Skeletal muscle satellite cell (primary cell): ENCODE data around the gene RPS6KA4.
"Not testable (repeated sequence)": the region's sequence is repeated elsewhere in the genome, so short reads cannot be mapped to it uniquely, and the experiment has no call there.

Experiments used
- H3K27me3 ChIP-seq: 2 replicates; pipeline ENCODE4 v1.7.0; 2013; ENCODE audit warnings: low read length; ENCODE audit not compliant: control insufficient read depth, insufficient read depth
- H3K36me3 ChIP-seq: 2 replicates; pipeline ENCODE4 v1.7.0; 2013; ENCODE audit warnings: mild to moderate bottlenecking, control low read depth, low read length; ENCODE audit not compliant: insufficient read depth
- H3K4me1 ChIP-seq: 2 replicates; pipeline ENCODE4 v1.7.0; 2013; ENCODE audit warnings: low read length; ENCODE audit not compliant: control insufficient read depth, insufficient read depth
- H3K4me2 ChIP-seq: 2 replicates; pipeline ENCODE4 v1.7.0; 2013; ENCODE audit warnings: mild to moderate bottlenecking, low read length
- H3K4me3 ChIP-seq: 2 replicates; pipeline ENCODE4 v1.7.0; 2013; ENCODE audit warnings: low read length
- H3K9ac ChIP-seq: 2 replicates; pipeline ENCODE4 v1.7.0; 2013; ENCODE audit warnings: mild to moderate bottlenecking, low read depth, low read length, moderate library complexity
- H3K9me3 ChIP-seq: replicated peaks from 2 replicates; pipeline ENCODE4 v1.7.0; 2013; ENCODE audit warnings: mild to moderate bottlenecking, control low read depth, low read length

Gene RPS6KA4

DNA sequence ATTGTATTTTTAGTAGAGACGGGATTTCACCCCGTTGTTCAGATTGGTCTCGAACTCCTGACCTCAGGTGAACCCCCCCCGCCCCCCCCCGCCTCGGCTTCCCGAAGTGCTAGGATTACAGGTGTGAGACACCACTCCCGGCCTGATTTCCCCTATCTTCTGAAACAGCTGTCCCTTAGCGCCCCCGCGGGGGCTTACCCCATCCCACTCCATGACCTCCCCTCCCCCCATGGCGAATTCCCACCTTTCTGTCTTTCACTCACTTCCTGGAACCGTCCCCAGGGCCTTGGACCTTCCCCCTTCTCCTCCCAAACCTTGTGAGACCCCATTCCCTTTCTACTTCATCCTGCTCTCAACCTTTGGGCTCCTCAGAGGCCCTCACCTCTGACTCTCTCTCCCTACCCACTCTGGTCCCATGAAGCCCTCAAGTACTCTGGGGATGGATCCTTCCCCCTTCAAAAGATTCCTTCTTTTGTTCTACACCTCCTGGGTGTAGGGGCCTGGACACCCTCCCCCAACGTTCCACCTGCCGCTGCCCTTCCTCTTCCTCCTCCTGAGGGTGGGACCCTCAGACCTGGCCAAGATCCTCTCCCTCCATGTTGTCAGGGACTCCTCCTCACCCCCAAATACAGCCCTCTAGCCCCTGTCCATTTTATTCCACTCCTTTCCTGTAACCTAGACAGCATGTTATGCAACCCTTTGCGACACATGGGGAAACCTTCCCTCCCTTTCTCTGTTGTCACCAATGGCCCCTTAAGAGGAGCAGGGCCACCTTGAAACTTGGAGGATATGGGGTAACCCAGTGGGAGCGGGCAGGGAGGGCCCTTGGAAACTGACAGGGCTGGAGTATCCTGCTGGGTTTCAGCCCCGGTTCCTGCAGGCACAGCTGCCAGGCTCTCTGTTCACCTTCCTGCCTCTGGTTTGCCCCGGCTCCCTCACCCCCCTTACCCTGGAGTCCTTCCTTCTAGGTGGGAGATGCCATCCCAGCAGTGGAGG is 39.9 kb upstream of the RPS6KA4 start:
- Histone ChIP-seq H3K9ac (peak overlapping the region; percentile 97), H3K36me3 (peaks cover 40% of the 10 kb centered on the region), H3K27me3 (no peaks in the 10 kb centered on the region)

DNA sequence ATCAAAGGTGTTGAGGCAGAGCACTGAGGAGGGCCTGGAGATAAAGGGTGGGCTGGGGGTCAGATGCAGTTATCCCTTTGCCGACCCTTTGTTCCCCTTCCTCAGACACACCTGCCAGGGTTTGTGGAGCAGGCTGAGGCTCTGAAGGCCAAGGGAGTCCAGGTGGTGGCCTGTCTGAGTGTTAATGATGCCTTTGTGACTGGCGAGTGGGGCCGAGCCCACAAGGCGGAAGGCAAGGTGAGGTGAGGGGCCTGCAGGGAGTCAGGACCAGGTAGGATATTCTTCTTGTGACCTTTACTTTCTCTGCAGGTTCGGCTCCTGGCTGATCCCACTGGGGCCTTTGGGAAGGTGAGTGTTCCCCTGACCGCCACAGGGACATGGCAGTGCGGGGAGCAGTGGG is 38.4 kb upstream of the RPS6KA4 start:
- Histone ChIP-seq H3K36me3 (peaks cover 26% of the 10 kb centered on the region), H3K4me3 (no peak overlapping the region), H3K4me1 (peaks cover 11% of the 10 kb centered on the region), H3K9me3 (no peaks in the 10 kb centered on the region), H3K4me2 (no peak overlapping the region), H3K27me3 (no peaks in the 10 kb centered on the region), H3K9ac (no peak overlapping the region)

More for the DNA sequence above, 39.9 kb upstream of the RPS6KA4 start:
- peaks cover 14% of the 10 kb centered on the region for H3K4me1 ChIP-seq
- H3K9me3 ChIP-seq = no peaks in the 10 kb centered on the region
- peak overlapping the region; percentile 100 for H3K4me2 ChIP-seq
- H3K4me3 ChIP-seq = peak overlapping the region; percentile 82

DNA sequence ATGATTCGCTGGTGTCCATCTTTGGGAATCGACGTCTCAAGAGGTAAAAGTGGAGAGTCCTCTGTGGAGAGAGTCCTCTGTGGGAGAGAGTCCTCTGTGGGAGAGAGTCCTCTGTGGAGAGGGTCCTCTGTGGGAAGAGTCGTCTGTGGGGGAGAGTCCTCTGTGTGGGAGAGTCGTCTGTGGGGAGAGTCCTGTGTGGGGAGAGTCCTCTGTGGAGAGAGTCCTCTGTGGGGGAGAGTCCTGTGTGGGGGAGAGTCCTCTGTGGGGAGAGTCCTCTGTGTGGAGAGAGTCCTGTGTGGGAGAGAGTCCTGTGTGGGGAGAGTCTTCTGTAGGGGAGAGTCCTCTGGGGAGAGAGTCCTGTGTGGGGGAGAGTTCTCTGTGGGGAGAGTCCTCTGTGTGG is 37.9 kb upstream of the RPS6KA4 start:
- H3K4me3 ChIP-seq = no peak overlapping the region
- H3K27me3 ChIP-seq = no peaks in the 10 kb centered on the region
- no peak overlapping the region for H3K9ac ChIP-seq

DNA sequence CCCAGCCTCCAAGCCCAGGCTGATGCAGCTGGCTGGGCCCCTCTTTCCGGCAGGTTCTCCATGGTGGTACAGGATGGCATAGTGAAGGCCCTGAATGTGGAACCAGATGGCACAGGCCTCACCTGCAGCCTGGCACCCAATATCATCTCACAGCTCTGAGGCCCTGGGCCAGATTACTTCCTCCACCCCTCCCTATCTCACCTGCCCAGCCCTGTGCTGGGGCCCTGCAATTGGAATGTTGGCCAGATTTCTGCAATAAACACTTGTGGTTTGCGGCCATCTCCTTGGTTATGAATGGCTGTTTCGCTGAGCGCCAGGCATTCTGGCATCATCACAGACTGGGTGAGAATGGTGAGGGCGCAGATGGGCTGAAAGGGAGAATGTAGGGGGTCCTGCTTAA is 37.4 kb upstream of the RPS6KA4 start:
- Histone ChIP-seq H3K4me1 (peaks cover 11% of the 10 kb centered on the region), H3K27me3 (no peaks in the 10 kb centered on the region), H3K9me3 (no peaks in the 10 kb centered on the region), H3K4me3 (no peak overlapping the region), H3K9ac (no peak overlapping the region), H3K36me3 (peaks cover 24% of the 10 kb centered on the region), H3K4me2 (no peak overlapping the region)

More for the DNA sequence above, 37.9 kb upstream of the RPS6KA4 start:
- Histone ChIP-seq H3K36me3 (peaks cover 25% of the 10 kb centered on the region), H3K9me3 (no peaks in the 10 kb centered on the region), H3K4me1 (peaks cover 11% of the 10 kb centered on the region), H3K4me2 (no peak overlapping the region)

DNA sequence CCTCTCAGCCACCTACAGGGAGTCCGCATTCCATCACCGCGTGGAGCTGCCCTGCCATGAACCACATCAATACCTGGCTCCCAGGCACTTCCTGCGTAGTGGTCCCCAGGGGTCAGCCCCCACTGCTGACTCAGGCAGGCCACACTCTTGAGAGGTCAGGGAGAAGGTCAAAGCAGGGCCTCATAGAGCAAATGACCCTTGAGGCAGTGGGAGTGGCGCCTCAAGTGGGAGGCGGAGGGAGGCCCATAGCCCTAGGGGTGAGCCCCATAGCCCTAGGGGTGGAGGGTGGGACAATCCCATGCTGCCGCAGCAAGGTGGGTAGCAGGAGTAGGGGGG is 36.1 kb upstream of the RPS6KA4 start:
- Histone ChIP-seq H3K9ac (no peak overlapping the region), H3K27me3 (peaks cover 3% of the 10 kb centered on the region), H3K4me1 (peaks cover 11% of the 10 kb centered on the region), H3K4me3 (no peak overlapping the region), H3K36me3 (peaks cover 23% of the 10 kb centered on the region), H3K9me3 (no peaks in the 10 kb centered on the region), H3K4me2 (no peak overlapping the region)

DNA sequence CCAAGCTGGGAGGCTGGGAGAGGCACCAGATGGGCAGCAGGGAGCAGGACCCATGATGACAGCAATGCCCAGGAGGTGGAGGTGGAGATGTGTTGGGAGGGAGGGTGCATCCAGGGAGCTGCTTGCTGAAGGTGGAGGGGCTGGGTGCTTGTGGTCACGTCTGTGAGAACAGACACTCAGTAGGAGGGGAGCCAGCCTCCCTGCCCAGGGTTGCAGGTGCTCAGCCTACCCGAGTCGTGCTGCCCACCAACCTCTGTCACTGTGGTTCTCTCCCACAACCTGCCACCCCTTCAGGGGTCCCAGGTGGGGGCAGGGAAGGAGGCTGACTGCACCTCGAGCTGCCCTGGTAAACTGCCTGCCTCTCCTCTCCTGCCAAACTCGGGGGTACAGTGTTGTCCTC is 35.6 kb upstream of the RPS6KA4 start:
- H3K36me3 ChIP-seq = peaks cover 23% of the 10 kb centered on the region
- peaks cover 11% of the 10 kb centered on the region for H3K4me1 ChIP-seq
- no peaks in the 10 kb centered on the region for H3K9me3 ChIP-seq
- no peak overlapping the region for H3K9ac ChIP-seq
- no peak overlapping the region for H3K4me2 ChIP-seq
- H3K4me3 ChIP-seq = no peak overlapping the region
- H3K27me3 ChIP-seq = peaks cover 3% of the 10 kb centered on the region

DNA sequence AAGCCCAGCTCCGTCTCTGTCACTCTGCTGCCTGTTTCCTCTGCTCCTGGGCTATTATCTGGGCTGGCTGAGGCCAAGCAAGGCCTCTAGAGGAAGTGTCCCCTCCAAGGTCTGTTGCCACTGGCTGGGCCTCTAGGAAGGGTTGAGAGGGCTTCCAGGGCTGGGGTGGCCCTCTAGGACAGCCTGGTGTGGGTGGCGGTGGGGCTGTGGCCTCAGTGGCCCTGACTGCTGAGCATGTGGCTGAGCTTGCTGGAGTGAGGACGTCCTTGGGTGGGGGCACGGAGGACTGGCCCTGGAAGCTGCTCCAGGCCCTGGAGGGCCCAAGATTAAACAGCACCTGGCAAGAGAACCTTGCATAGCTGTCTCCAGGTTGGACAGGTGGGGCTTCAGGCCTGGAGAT is 35.0 kb upstream of the RPS6KA4 start:
- H3K36me3 ChIP-seq = peaks cover 23% of the 10 kb centered on the region
- H3K4me1 ChIP-seq, H3K9ac ChIP-seq, H3K27me3 ChIP-seq, H3K9me3 ChIP-seq, H3K4me2 ChIP-seq, H3K4me3 ChIP-seq: not testable (repeated sequence)

DNA sequence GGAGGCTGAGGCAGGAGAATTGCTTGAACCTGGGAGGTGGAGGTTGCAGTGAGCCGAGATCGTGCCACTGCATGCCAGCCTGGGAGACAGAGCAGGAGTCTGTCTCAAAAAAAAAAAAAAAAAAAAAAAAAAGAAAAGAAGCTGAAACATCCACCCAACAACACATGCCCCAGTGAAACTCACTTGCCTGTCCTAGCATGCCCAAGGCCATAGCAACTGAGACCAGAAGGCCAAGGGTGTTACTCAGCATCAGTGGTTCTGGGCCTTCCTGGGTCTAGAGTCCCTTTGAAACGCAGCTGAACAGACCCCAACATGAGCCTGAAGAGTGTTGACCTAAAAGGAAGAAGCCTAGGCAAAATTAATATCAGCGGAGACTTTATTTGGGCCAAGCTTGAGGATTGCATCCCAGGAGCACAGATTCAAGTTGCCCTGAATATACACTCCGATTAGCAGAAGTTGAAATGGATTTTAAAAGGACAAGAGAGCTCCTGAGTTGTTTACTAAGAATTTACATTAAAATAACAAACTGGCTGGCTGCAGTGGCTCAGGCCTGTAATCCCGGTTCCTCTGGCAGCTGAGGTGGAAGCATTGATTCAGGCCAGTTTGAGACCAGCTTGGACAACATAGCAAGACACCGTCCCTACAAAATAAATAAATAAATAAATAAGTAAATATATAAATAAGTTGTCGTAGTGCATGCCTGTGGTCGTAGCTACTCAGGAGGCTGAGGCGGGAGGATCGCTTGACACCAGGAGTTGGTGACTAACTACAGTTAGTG is 34.1 kb upstream of the RPS6KA4 start:
- Histone ChIP-seq H3K4me2 (no peak overlapping the region), H3K9ac (no peak overlapping the region), H3K36me3 (peaks cover 23% of the 10 kb centered on the region), H3K9me3 (no peaks in the 10 kb centered on the region), H3K4me3 (no peak overlapping the region), H3K4me1 (no peaks in the 10 kb centered on the region), H3K27me3 (peaks cover 8% of the 10 kb centered on the region)

DNA sequence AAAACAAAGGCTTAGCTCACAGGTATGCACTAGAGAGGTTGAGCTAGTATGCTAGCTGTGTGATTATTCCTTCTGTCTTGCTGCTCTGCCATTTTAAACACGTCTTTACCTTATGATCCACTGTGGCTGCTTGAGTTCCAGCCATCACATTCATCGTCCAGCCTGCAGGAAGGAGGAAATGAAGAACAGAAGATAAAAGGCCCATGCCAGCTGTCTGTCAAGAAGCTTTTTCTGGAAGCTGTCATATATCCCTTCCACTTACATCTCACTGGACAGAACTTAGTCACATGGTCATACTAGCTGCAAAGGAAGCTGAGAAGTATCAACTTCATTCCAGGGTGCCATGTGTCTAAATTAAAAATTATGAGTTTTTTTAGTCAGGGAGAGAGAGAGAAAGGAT is 31.6 kb upstream of the RPS6KA4 start:
- H3K4me3 ChIP-seq = no peak overlapping the region
- no peak overlapping the region for H3K4me2 ChIP-seq
- H3K4me1 ChIP-seq = peaks cover 10% of the 10 kb centered on the region
- H3K36me3 ChIP-seq = peaks cover 5% of the 10 kb centered on the region
- peaks cover 8% of the 10 kb centered on the region for H3K27me3 ChIP-seq
- no peak overlapping the region for H3K9ac ChIP-seq
- H3K9me3 ChIP-seq = no peaks in the 10 kb centered on the region

DNA sequence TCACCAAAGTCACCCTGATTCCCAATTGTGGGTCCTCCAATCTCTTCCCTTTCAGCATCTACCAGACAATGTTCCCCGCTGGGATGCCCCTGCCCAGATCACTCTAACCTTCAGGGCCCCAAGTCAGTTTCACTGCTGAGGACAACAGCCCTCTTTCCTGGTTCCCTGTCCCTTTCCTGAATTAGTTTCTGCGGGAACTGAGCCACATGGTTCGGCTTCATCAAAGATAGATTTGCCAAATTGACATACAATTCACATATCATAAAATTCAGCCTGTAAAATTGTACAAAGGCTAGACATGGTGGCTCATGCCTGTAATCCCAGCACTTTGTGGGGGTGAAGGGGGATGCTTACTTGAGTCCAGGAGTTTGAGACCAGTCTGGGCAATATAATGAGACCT is 31.0 kb upstream of the RPS6KA4 start:
- H3K9ac ChIP-seq = no peak overlapping the region
- H3K4me2 ChIP-seq = no peak overlapping the region
- no peaks in the 10 kb centered on the region for H3K9me3 ChIP-seq
- H3K27me3 ChIP-seq = peaks cover 8% of the 10 kb centered on the region
- no peaks in the 10 kb centered on the region for H3K36me3 ChIP-seq
- no peak overlapping the region for H3K4me3 ChIP-seq
- H3K4me1 ChIP-seq = peaks cover 12% of the 10 kb centered on the region

DNA sequence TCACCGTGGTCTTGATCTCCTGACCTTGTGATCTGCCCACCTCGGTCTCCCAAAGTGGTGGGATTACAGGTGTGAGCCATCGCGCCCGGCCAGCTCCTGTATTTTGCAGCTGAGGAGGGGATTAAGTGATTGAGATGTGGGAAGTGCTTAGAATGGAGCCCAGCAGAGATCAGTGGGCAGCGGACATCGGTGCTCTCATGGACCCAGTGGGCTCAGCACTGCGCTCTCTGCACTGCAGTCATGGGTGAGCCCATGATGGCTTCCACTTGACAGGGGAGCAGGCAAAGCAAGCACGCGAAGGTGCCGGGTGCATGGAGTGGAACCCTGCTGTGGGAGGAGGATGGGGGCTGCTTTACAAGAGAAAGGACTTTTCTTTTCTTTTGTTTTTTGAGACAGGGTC is 28.1 kb upstream of the RPS6KA4 start:
- H3K4me1 ChIP-seq = peaks cover 23% of the 10 kb centered on the region
- no peak overlapping the region for H3K4me3 ChIP-seq

More for the DNA sequence above, 28.1 kb upstream of the RPS6KA4 start:
- no peak overlapping the region for H3K4me2 ChIP-seq
- H3K9ac ChIP-seq = no peak overlapping the region
- no peaks in the 10 kb centered on the region for H3K36me3 ChIP-seq
- H3K27me3 ChIP-seq = peaks cover 8% of the 10 kb centered on the region
- no peaks in the 10 kb centered on the region for H3K9me3 ChIP-seq
